SK-N-SH (cell line): ENCODE results near the gene TFF3. TPM values are rescaled to one million over a fixed set of nuclear protein-coding genes. Genes with fewer than 3 reads are reported as not detected.

Experiments used
- CTCF ChIA-PET: fragments of 300-600, 350-600 bp; formaldehyde crosslinking; extraction: SDS; loops from one replicate; lab custom pipeline; 2021; lab: Yijun Ruan, JAX
- POLR2A ChIA-PET: fragments of 350-600 bp; sonication (Branson Sonifier 250); formaldehyde crosslinking; extraction: SDS; loops from one replicate; lab custom pipeline; 2020; ENCODE audit warnings: antibody characterized with exemption, inconsistent platforms; lab: Yijun Ruan, JAX
- DNase-seq: peaks from one replicate; pipeline ENCODE4 v3.0.0; 2012
- H2AFZ ChIP-seq: fragments of 200-600 bp; sonication (generic); 2 replicates; pipeline ENCODE4 v1.8.1; 2016; ENCODE audit warnings: antibody characterized with exemption, mild to moderate bottlenecking, low read depth
- H3F3A ChIP-seq: fragments of 200-600 bp; sonication (generic); replicated peaks from 2 replicates; pipeline ENCODE3; 2016; ENCODE audit warnings: antibody characterized with exemption, mild to moderate bottlenecking; ENCODE audit not compliant: insufficient read depth
- H3K27ac ChIP-seq, 2 experiments: fragments of 200-500 bp in 1 of 2; fragments of 200-600 bp in 1 of 2; sonication (Bioruptor generic) in 1 of 2; sonication (generic), shearing (Covaris generic) in 1 of 2; 2 replicates each; pipeline versions ENCODE4 v1.5.1 to v1.6.1; 2014 to 2016; ENCODE audit warnings: low read depth in 2 of 2, inconsistent platforms in 1 of 2, low read length in 1 of 2, mild to moderate bottlenecking in 1 of 2, mixed read lengths in 1 of 2
- H3K27me3 ChIP-seq: fragments of 200-600 bp; sonication (generic), shearing (Covaris generic); 2 replicates; pipeline ENCODE4 v1.6.1; 2016; ENCODE audit warnings: mixed run types; ENCODE audit not compliant: insufficient read depth
- H3K36me3 ChIP-seq, 2 experiments: fragments of 200-500 bp in 1 of 2; fragments of 200-600 bp in 1 of 2; sonication (Bioruptor generic) in 1 of 2; sonication (generic) in 1 of 2; replicated peaks in 1 of 2; 2 replicates each; pipeline versions ENCODE3 to v1.5.1; 2014 to 2016; ENCODE audit warnings: low read length in 1 of 2, mild to moderate bottlenecking in 1 of 2; ENCODE audit not compliant: insufficient read depth in 2 of 2, control insufficient read depth in 1 of 2
- H3K4me1 ChIP-seq, 2 experiments: fragments of 200-500 bp in 1 of 2; fragments of 200-600 bp in 1 of 2; sonication (Bioruptor generic) in 1 of 2; sonication (generic), shearing (Covaris generic) in 1 of 2; 2 replicates each; pipeline versions ENCODE4 v1.5.1 to v1.6.1; 2014 to 2016; ENCODE audit warnings: low read depth in 1 of 2, low read length in 1 of 2, mixed run types in 1 of 2; ENCODE audit not compliant: insufficient read depth in 2 of 2, control insufficient read depth in 1 of 2
- H3K4me2 ChIP-seq: fragments of 200-600 bp; sonication (generic), shearing (Covaris generic); 2 replicates; pipeline ENCODE4 v1.6.1; 2017; ENCODE audit warnings: mixed run types
- H3K4me3 ChIP-seq, 2 experiments: fragments of 200-500 bp in 1 of 2; fragments of 200-600 bp in 1 of 2; sonication (Bioruptor generic) in 1 of 2; sonication (generic), shearing (Covaris generic) in 1 of 2; 2 replicates each; pipeline versions ENCODE4 v1.5.1 to v1.8.1; 2014 to 2016; ENCODE audit warnings: low read depth in 2 of 2, inconsistent platforms in 1 of 2, low read length in 1 of 2, mild to moderate bottlenecking in 1 of 2, mixed read lengths in 1 of 2, moderate library complexity in 1 of 2
- H3K79me2 ChIP-seq: fragments of 200-600 bp; sonication (generic); 2 replicates; pipeline ENCODE4 v1.8.1; 2017; ENCODE audit warnings: mild to moderate bottlenecking; ENCODE audit not compliant: insufficient read depth
- H3K9ac ChIP-seq: fragments of 200-600 bp; sonication (generic); 2 replicates; pipeline ENCODE4 v1.6.1; 2017; ENCODE audit warnings: mixed run types
- H3K9me2 ChIP-seq: fragments of 200-600 bp; sonication (generic); 2 replicates; pipeline ENCODE4 v1.6.1; 2017; ENCODE audit warnings: mixed run types
- H3K9me3 ChIP-seq: fragments of 200-600 bp; sonication (generic); 2 replicates; pipeline ENCODE4 v1.6.1; 2017; ENCODE audit warnings: mixed run types, mild to moderate bottlenecking, moderate library complexity
- H4K20me1 ChIP-seq: fragments of 200-600 bp; sonication (generic); 2 replicates; pipeline ENCODE4 v1.6.1; 2017; ENCODE audit warnings: mild to moderate bottlenecking, mixed run types; ENCODE audit not compliant: insufficient read depth
- EP300 ChIP-seq, 2 experiments: IDR thresholded peaks; 2 replicates each; pipeline versions ENCODE4 v1.4.0 to v1.6.1; 2012; ENCODE audit warnings: borderline replicate concordance in 1 of 2, low read depth in 1 of 2, low read length in 1 of 2
- FOSL2 ChIP-seq: IDR thresholded peaks from 2 replicates; pipeline ENCODE4 v1.4.0; 2012; ENCODE audit warnings: low read depth, mild to moderate bottlenecking, moderate library complexity, borderline replicate concordance
- FOXJ3 ChIP-seq: sonication (generic); formaldehyde crosslinking; IDR thresholded peaks from 2 replicates; pipeline ENCODE4 v1.5.1; 2020; ENCODE audit warnings: mild to moderate bottlenecking, missing genetic modification reagents
- FOXM1 ChIP-seq: IDR thresholded peaks from 2 replicates; pipeline ENCODE4 v1.4.0; 2012; ENCODE audit warnings: low read depth, mild to moderate bottlenecking
- REST ChIP-seq: IDR thresholded peaks from 2 replicates; pipeline ENCODE4 v1.6.1; 2012; ENCODE audit warnings: mild to moderate bottlenecking, low read depth, low read length, moderate library complexity
- YY1 ChIP-seq: IDR thresholded peaks from 2 replicates; pipeline ENCODE4 v1.4.0; 2012; ENCODE audit warnings: low read depth, mild to moderate bottlenecking
- ZBTB33 ChIP-seq: IDR thresholded peaks from 2 replicates; pipeline ENCODE4 v1.4.0; 2012; ENCODE audit warnings: low read depth, borderline replicate concordance
- WGBS: methylation state at CpG from one replicate; pipeline ENCODE4 v1.1.6; 2017; ENCODE audit warnings: low lambda C conversion rate; 5-methylcytosine and 5-hydroxymethylcytosine counted together
- polyA plus RNA-seq, 3 experiments: library from polyadenylated mRNA; depleted of rRNA; stranded (reverse); fragments of >200 nt; gene quantifications; 2 replicates each; pipeline ENCODE4 v1.2.3, GENCODE V29; 2012

Gene TFF3
- polyA plus RNA-seq, 1 of the 3 experiments (the other 2 are of a cell fraction): not detected

- no peaks in the 10 kb centered on the region for H3K36me3 ChIP-seq
- 53% methylated on average over 15 of the region's 15 CpGs for WGBS
- H3K9me2 ChIP-seq: no peaks in the 10 kb centered on the region
- H3K79me2 ChIP-seq: no peaks in the 10 kb centered on the region
- no peaks in the 10 kb centered on the region for H3K9me3 ChIP-seq
- H3K9ac ChIP-seq: no peak overlapping the region
- H3K4me2 ChIP-seq: no peak overlapping the region
- POLR2A ChIA-PET: no interaction called here
- no peak overlapping the region for H3K4me3 ChIP-seq
- no peak for DNase-seq
- TF ChIP-seq FOXJ3 (CRISPR knock-in tag) (no peak), ZBTB33 (no peak), YY1 (no peak), EP300 (IDR thresholded peaks at IDR 0.05; ENCODE audit: borderline replicate concordance in 1 of 2, low read depth in 1 of 2, low read length in 1 of 2) (no peak), REST (no peak), FOXM1 (no peak)
- TF ChIP-seq, all 33 proteins: peak for 0
- CTCF ChIA-PET: no interaction called here
- no peaks in the 10 kb centered on the region for H3K27me3 ChIP-seq
- no peaks in the 10 kb centered on the region for H3F3A ChIP-seq
- no peak overlapping the region for H3K27ac ChIP-seq
- no peaks in the 10 kb centered on the region for H4K20me1 ChIP-seq
- no peak overlapping the region for H2AFZ ChIP-seq
- H3K4me1 ChIP-seq: no peaks in the 10 kb centered on the region
Observed at GRCh38 chr21:42341776-42342542, 26.8 kb upstream of the TFF3 start.

GRCh38 chr21:42340187-42341050 is 25.2 kb upstream of the TFF3 start:
- CTCF ChIA-PET: interaction anchor here (1.4 kb wide), 2 partner anchors 30 to 38 kb away, joined by 3 to 4 read pairs; no protein-coding TSS in a partner anchor
- H3K27me3 ChIP-seq: no peaks in the 10 kb centered on the region

More at GRCh38 chr21:42340187-42341050, 25.2 kb upstream of the TFF3 start:
- Histone ChIP-seq H3K4me2 (no peak overlapping the region), H3K27ac (no peak overlapping the region), H3F3A (no peaks in the 10 kb centered on the region), H3K4me1 (no peaks in the 10 kb centered on the region), H3K79me2 (no peaks in the 10 kb centered on the region), H2AFZ (no peak overlapping the region), H4K20me1 (no peaks in the 10 kb centered on the region), H3K4me3 (no peak overlapping the region), H3K9me2 (no peaks in the 10 kb centered on the region), H3K9ac (no peak overlapping the region), H3K36me3 (no peaks in the 10 kb centered on the region), H3K9me3 (no peaks in the 10 kb centered on the region)
- 60% methylated on average over 18 of the region's 24 CpGs for WGBS
- POLR2A ChIA-PET: interaction anchor here (0.7 kb wide), 1 partner anchor 106 kb away, joined by 3 read pairs; no protein-coding TSS in a partner anchor
- DNase-seq: no peak
- TF ChIP-seq FOSL2: no peak
